HG02571 (cell line): ENCODE data around the gene DOCK3.
"Not testable (repeated sequence)": the region's sequence is repeated elsewhere in the genome, so short reads cannot be mapped to it uniquely, and the experiment has no call there.

Experiments used
- ATAC-seq: cut with Tn5 transposase; IDR thresholded peaks from one replicate; pipeline ENCODE4 v1.9.1; 2021; ENCODE audit warnings: mild to moderate bottlenecking, moderate library complexity; ENCODE audit not compliant: unreplicated experiment

The DOCK3 gene

DNA sequence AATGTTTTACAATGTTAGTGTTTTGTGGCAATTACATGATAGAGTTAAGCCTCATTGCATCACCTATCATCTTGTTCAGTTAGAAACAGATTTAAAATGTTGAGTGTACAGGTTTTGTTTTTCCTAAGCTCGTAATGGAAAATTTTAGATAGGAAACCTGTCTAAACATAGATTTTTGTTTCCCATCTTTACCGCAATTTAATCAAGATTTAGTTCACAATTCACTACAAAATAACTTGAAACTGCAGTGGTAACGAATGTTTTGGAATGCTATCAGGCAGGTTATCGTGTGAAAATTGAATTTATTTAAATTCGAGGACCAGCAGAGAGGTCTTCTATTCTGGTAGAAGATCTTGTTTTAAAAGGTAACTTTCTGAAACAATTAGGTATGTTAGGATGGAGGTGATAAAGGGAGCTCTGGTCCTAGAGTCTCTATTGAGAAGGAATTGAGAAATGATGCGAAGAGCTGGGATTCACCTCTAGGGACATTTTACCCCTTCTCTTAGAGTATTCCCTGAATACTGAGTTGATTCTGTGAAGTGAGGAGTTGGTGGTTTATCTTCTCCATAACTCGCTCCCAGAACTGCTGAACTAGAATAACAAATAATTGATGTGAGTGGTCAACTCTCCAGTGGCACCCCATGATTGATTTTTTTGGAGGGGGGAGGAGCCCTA lies 1.4 kb downstream of the DOCK3 start:
- ATAC-seq: no peak

- no peak for ATAC-seq
Observed at GRCh38 chr3:50687127-50687751, 12.5 kb downstream of the DOCK3 start.

- no peak for ATAC-seq
Observed at GRCh38 chr3:50687916-50688315, 13.2 kb downstream of the DOCK3 start.

- not testable (repeated sequence) for ATAC-seq
Observed at GRCh38 chr3:50688602-50689001, 13.9 kb downstream of the DOCK3 start.

- no peak for ATAC-seq
Observed at GRCh38 chr3:50689558-50689957, 14.8 kb downstream of the DOCK3 start.

GRCh38 chr3:50695031-50695430 lies 20.3 kb downstream of the DOCK3 start:
- ATAC-seq: no peak

DNA sequence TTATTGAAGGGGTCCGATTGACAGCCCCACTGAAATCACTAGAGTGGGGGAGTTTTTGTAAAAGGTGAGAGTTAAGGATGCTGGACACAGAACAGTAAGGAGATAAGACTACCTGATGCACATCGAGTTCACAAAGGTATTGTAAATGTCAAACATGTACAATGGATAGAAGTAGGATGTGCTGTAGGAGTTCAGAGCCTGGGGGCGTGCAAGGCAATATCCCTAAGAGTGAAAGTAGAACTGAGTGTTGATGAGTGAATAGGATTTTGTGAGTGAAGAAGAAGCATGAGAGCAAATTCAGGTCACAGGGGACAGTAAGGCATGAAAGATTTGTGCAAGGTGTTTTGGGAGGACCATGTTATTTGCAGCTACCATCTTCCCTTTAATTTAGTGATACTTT lies 21.5 kb downstream of the DOCK3 start:
- no peak for ATAC-seq

- ATAC-seq: no peak
Observed at GRCh38 chr3:50698269-50698668, 23.5 kb downstream of the DOCK3 start.

- no peak for ATAC-seq
Observed at GRCh38 chr3:50708620-50709019, 33.9 kb downstream of the DOCK3 start.

- ATAC-seq: no peak
Observed at GRCh38 chr3:50714946-50715345, 40.2 kb downstream of the DOCK3 start.

DNA sequence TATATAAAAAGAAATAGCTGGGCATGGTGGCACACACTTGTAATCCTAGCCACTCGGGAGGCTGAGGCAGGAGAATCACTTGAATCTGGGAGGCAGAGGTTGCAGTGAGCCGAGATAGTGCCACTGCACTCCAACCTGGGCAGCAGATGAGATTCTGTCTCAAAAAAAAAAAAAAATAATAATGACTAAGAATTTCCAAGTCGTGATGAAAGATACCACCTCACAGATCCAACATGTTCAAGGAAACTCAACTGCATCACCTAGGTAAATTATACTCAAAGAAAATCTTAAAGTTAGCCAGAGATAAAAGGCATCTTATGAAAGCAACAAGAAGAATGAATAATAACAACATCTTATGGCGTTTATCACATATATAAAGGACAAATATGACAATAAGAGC lies 50.1 kb downstream of the DOCK3 start:
- no peak for ATAC-seq

DNA sequence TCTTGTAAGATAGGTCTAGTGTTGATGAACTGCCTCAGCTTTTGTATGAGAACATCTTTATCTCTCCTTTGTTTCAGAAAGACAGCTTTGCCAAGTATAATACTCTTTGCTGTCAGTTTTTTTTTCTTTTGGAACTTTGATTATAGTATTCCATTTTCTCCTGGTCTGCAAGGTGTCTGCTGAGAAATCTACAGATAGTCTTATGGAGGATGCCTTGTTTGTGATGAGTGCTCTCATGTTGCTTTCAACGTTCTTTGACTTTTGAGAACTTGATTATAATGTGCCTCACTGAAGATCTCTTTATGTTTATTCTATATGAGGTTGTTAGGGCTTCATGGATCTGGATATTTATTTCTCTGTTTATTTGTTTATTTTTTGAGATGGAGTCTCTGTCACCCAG lies 60.3 kb downstream of the DOCK3 start:
- ATAC-seq: no peak

GRCh38 chr3:50737193-50737905 lies 62.6 kb downstream of the DOCK3 start:
- no peak for ATAC-seq

DNA sequence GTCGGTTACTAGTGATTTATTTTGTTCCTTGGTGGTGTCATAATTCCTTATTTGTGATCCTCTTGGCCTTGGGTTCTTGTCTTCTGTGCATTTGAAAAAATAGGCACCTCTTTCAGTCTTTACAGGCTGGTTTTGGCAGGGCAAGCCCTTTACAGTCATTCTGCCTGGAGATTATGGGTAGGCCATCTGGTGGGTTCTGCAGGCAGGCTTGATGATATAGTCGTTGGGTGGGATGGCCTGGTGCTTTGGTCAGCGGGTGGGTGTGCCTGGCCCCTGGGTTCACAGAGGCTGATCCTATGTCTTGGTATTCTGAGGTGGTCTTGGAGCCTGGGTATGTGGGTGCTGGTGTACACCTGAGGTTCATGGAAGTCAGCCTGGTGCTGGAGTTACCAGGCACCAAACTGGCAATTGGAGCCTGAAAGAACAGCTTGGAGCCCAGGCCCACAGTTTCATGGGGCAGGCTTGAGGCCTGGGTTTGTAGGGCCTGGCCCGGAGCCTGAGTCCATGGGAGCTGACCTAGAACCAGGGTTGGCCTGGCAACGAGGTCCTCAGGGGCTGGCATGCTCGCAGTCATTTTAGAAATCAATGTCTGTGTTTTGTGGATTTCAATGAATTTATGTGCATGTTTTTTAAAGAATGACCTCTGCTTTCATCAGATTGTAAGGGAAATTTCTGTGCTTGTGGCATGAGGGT lies 63.3 kb downstream of the DOCK3 start:
- ATAC-seq: no peak

- ATAC-seq: no peak
Observed at GRCh38 chr3:50743643-50744042, 68.9 kb downstream of the DOCK3 start.

- ATAC-seq: no peak
Observed at GRCh38 chr3:50749822-50750221, 75.1 kb downstream of the DOCK3 start.

- ATAC-seq: no peak
Observed at GRCh38 chr3:50759015-50759414, 84.3 kb downstream of the DOCK3 start.

DNA sequence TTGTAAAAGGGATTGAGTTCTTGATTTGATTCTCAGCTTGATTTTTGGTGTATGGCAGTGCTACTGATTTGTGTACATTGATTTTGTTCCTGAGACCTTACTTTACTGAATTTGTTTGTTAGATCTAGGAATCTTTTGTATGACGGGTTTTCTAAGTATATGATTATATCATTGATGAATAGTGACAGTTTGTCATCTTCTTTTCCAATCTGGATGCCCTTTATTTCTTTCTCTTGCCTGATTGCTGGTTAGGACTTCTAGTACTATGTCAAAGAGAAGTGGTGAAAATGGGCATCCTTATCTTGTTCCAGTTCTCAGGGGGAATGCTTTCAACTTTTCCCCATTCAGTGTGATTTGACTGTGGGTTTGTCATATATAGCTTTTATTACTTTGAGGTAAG lies 103.0 kb downstream of the DOCK3 start:
- no peak for ATAC-seq

GRCh38 chr3:50781766-50782165 lies 107.0 kb downstream of the DOCK3 start:
- ATAC-seq: not testable (repeated sequence)

GRCh38 chr3:50786631-50787030 lies 111.9 kb downstream of the DOCK3 start:
- ATAC-seq: no peak

DNA sequence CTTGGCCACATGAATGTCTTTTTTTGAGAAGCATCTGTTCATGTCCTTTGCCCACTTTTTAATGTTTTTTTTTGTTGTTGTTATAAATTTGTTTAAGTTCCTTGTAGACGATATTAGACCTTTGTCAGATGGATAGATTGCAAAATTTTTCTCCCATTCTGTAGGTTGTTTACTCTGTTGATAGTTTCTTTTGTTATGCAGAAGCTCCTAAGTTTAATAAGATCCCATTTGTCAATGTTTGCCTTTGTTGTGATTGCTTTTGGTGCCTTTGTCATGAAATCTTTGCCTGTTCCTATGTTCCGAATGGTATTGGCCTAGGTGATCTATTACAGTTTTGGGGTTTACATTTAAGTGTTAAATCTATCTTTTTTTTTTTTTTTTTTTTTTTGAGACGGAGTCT lies 116.2 kb downstream of the DOCK3 start:
- not testable (repeated sequence) for ATAC-seq

DNA sequence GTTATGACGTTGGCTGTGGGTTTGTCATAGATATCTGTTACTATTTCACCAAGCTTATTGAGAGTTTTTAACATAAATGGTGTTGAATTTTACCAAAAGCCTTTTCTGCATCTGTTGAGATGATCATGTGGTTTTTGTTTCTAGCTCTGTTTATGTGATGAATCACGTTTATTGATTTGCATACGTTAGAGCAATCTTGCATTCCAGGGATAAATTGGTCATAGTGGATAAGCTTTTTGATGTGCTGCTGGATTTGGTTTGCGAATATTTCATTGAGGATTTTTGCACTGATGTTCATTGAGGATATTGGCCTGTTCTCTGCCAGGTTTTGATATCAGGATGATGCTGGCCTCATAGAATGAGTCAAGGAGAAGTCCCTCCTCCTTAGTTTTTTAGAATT lies 117.8 kb downstream of the DOCK3 start:
- no peak for ATAC-seq
